ENCODE measurements around the gene CAP2.
"Not testable (repeated sequence)": the region's sequence is repeated elsewhere in the genome, so short reads cannot be mapped to it uniquely, and the experiment has no call there.

The CAP2 gene

DNA sequence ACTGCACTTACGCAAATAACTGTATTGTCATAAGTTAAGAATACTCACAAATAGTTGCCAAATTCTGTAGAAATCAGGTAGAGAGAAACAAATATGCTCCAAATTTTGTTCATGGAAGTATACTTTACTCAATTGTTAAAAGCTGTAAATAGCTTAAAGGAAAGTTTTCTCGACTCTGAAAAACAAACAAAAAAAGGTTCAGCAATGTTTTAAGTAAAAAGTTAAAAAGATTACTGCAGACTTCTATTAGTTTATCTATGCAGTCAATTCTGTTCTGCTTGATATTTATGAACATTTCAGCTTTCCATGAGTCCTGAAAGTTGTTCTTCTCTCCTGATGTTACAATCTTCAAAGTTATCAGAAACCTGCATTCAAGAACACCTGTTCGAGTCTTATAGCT lies 169.2 kb downstream of the CAP2 start:
- TF ChIP-seq, protein P1, sequence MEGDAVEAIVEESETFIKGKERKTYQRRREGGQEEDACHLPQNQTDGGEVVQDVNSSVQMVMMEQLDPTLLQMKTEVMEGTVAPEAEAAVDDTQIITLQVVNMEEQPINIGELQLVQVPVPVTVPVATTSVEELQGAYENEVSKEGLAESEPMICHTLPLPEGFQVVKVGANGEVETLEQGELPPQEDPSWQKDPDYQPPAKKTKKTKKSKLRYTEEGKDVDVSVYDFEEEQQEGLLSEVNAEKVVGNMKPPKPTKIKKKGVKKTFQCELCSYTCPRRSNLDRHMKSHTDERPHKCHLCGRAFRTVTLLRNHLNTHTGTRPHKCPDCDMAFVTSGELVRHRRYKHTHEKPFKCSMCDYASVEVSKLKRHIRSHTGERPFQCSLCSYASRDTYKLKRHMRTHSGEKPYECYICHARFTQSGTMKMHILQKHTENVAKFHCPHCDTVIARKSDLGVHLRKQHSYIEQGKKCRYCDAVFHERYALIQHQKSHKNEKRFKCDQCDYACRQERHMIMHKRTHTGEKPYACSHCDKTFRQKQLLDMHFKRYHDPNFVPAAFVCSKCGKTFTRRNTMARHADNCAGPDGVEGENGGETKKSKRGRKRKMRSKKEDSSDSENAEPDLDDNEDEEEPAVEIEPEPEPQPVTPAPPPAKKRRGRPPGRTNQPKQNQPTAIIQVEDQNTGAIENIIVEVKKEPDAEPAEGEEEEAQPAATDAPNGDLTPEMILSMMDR (conservative IDR thresholded peaks at IDR 0.05; ENCODE audit: low read depth), result no peak
- no peak overlapping the region for H3K27ac ChIP-seq
- no peak for DNase-seq (ENCODE audit: low spot score)
- POLR2A ChIA-PET (ENCODE audit: low non-redundant PET), result no interaction called here
- CTCF ChIA-PET, result no interaction called here

DNA sequence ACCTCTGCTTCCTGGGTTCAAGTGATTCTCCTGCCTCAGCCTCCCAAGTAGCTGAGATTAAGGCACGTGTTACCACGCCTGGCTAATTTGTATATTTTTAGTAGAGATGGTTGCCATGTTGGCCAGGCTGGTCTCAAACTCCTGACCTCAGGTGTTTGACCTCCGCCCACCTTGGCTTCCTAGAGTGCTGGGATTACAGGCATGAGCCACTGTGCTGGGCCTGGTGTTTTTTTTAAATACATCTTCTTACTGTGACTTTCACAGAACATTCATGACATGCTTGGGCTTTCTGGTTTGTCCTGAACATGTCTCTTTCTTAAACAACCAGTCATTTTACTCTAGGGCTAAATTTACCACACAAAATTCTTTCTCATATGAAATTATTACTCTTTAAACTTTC lies 172.0 kb downstream of the CAP2 start:
- no peak for DNase-seq (ENCODE audit: low spot score)
- ChIA-PET POLR2A (ENCODE audit: low non-redundant PET) (no interaction called here), CTCF (interaction anchor here (0.7 kb wide), 1 partner anchor 84 kb away, joined by 4 read pairs; no protein-coding TSS in a partner anchor)
- H3K27ac ChIP-seq, result no peak overlapping the region
- TF ChIP-seq, protein P1 (conservative IDR thresholded peaks at IDR 0.05; ENCODE audit: low read depth), result no peak

DNA sequence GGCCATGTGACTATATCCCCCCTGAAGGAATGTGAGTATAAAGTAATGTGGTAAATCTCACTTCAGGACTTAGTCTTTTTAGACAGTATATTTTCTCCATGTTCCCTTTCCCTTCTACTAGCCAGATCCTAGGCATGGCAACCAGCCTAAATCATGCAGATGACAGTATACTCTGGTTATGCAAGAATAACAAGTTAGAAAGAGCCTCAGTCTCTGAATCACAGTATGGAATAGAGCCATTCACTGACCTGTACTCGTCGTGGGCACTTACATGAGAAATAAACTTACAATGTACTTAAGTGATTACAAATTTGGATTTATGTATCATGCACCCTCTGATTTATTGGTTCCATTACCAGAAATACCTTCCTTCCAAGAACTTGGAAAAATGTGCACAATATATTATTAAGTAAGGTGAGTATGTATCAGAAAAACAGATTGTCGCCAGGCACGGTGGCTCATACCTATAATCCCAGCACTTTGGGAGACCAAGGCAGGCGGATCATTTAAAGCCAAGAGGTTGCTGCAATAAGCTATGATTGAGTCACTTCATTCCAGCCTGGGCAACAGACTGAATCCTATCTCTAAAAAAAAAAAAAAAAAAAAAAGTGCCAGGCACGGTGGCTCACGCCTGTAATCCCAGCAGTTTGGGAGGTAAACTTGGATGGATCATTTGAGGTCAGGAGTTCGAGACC lies 181.6 kb downstream of the CAP2 start:
- TF ChIP-seq, protein P1 (conservative IDR thresholded peaks at IDR 0.05; ENCODE audit: low read depth), result no peak
- DNase-seq (ENCODE audit: low spot score), result peak; percentile 65
- peak overlapping the region; percentile 80 for H3K27ac ChIP-seq
- POLR2A ChIA-PET (ENCODE audit: low non-redundant PET), result no interaction called here
- CTCF ChIA-PET, result interaction anchor here (0.6 to 1.2 kb wide), 2 partner anchors 9 to 23 kb away, joined by 3 to 8 read pairs; no protein-coding TSS in a partner anchor

DNA sequence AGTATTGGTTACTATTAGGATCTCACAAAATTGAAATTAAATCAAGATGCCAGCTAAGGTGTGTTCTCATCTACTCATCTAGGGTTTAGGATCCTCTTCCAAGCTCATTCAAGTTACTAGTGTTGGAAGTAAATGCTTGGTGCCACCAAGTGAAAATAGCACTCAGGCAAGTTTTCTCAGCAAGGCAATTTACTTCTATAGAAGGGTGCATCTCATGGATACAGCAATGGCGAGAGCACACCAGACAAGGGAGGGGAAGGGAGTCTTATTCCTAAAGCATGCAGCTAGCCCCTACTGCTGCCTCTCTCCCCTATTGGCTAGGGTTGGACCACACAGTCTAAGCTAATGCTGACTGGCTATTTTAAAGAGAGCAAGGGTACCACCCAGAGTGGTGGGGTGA lies 183.7 kb downstream of the CAP2 start:
- TF ChIP-seq, protein P1 (conservative IDR thresholded peaks at IDR 0.05; ENCODE audit: low read depth), result no peak

DNA sequence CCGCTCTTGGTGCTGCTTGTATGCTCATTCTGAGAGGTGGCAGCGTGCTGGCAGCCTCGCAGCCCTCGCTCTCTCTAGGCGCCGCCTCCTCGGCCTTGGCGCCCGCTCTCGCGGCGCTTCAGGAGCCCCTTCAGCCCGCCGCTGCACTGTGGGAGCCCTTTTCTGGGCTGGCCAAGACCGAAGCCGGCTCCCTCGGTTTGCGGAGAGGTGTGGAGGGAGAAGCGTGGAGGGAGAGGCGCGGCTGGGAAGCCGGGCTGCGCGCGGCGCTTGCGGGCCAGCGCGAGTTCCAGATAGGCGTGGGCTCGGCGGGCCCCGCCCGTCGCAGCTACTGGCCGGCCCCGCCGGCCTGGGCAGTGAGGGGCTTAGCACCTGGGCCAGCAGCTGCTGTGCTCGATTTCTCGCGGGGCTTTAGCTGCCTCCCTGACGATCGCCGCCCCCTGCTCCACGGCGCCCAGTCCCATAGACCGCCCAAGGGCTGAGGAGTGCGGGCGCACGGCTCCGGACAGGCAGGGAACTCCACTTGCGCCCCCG lies 187.2 kb downstream of the CAP2 start:
- CTCF ChIA-PET, result interaction anchor here (0.9 kb wide), 1 partner anchor 401 kb away, joined by 3 read pairs; no protein-coding TSS in a partner anchor

More for the DNA sequence above, 183.7 kb downstream of the CAP2 start:
- no peak for DNase-seq (ENCODE audit: low spot score)
- ChIA-PET CTCF (no interaction called here), POLR2A (ENCODE audit: low non-redundant PET) (no interaction called here)
- no peak overlapping the region for H3K27ac ChIP-seq

DNA sequence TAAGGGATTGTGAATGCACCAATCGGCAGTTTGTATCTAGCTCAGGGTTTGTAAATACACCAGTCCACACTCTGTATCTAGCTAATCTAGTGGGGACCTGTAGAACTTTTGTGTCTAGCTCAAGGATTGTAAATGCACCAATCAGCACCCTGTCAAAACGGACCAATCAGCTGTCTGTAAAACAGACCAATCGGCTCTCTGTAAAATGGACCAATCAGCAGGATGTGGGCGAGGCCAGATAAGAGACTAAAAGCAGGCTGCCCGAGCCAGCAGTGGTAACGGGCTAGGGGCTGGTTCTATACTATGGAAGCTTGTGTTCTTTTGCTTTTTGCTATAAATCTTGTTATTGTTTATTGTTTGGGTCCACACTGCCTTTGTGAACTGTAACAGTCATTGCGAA lies 187.9 kb downstream of the CAP2 start:
- POLR2A ChIA-PET (ENCODE audit: low non-redundant PET); DNase-seq (ENCODE audit: low spot score); H3K27ac ChIP-seq: not testable (repeated sequence)
- CTCF ChIA-PET, result interaction anchor here (0.9 kb wide), 1 partner anchor 401 kb away, joined by 3 read pairs; no protein-coding TSS in a partner anchor

More for the DNA sequence above, 187.2 kb downstream of the CAP2 start:
- H3K27ac ChIP-seq, result peak overlapping the region; percentile 75
- TF ChIP-seq, protein P1 (conservative IDR thresholded peaks at IDR 0.05; ENCODE audit: low read depth), result no peak
- peak; percentile 26 for DNase-seq (ENCODE audit: low spot score)
- POLR2A ChIA-PET (ENCODE audit: low non-redundant PET), result interaction anchor here (0.6 kb wide), 1 partner anchor 564 kb away, joined by 3 read pairs; no protein-coding TSS in a partner anchor

DNA sequence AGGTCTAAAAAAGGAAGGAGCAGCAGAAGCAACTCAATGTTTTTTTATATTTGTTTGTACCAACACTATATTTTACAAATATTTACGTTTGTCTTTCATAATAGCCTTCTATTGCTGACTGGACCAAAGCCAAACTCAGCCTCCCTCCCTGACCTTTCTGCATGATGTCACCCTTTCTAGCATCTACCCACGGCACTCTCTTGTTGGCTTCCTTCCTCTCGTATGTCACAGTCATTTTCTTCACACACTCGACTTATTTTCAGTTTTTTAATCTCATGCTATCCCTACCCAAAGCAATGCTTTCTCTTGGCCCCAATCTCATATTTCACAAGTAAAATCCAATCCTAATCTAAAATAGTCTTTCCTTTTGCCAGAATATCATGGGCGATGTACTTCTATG lies 190.4 kb downstream of the CAP2 start:
- POLR2A ChIA-PET (ENCODE audit: low non-redundant PET), result no interaction called here
- no peak overlapping the region for H3K27ac ChIP-seq
- DNase-seq (ENCODE audit: low spot score), result no peak
- TF ChIP-seq, protein P1 (conservative IDR thresholded peaks at IDR 0.05; ENCODE audit: low read depth), result no peak
- CTCF ChIA-PET, result interaction anchor here (0.5 to 1.6 kb wide), 21 partner anchors 9 to 813 kb away, joined by 3 to 12 read pairs (median 4); partner anchors contain the start of gene RNF144B

Data from RWPE1 (cell line).